GM18508 (cell line): ENCODE data around the gene DOC2A.
"Not testable (repeated sequence)": the region's sequence is repeated elsewhere in the genome, so short reads cannot be mapped to it uniquely, and the experiment has no call there.

Source experiments
- ATAC-seq: cut with Tn5 transposase; IDR thresholded peaks from one replicate; pipeline ENCODE4 v1.9.1; 2021; ENCODE audit warnings: moderate number of reproducible peaks; ENCODE audit not compliant: insufficient read depth, unreplicated experiment

Gene DOC2A

DNA sequence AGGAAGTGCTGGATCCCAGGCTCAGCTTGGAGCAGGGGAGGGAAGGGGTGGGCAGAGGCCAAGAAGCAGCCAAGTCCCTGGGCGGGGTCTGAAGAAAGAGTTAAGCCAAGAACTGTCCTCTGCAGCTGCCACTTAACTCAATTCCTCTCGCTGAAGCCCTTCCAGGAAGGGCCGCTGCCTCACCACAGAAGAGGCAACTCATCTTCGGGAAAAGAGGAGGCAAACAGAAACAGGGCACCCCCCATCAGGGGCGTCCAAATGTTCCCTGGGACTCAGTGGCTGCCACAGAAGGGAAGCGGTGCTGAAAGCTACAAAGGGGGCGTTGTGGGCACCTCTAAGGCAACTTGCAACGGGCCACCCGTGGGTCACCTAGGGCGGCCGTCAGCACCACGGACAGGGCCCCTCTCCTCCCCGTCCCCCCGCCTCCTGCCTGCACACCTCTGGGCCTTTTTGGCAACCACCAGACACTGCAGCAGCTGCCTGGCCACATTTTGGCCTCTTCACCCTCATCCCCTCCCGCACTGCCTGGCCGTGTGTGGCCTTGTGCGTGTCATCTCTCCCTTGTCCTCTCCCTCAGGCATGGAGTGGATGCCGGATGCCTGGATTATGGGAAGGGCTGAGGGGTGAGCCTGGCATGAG is 17.7 kb upstream of the DOC2A start:
- no peak for ATAC-seq

DNA sequence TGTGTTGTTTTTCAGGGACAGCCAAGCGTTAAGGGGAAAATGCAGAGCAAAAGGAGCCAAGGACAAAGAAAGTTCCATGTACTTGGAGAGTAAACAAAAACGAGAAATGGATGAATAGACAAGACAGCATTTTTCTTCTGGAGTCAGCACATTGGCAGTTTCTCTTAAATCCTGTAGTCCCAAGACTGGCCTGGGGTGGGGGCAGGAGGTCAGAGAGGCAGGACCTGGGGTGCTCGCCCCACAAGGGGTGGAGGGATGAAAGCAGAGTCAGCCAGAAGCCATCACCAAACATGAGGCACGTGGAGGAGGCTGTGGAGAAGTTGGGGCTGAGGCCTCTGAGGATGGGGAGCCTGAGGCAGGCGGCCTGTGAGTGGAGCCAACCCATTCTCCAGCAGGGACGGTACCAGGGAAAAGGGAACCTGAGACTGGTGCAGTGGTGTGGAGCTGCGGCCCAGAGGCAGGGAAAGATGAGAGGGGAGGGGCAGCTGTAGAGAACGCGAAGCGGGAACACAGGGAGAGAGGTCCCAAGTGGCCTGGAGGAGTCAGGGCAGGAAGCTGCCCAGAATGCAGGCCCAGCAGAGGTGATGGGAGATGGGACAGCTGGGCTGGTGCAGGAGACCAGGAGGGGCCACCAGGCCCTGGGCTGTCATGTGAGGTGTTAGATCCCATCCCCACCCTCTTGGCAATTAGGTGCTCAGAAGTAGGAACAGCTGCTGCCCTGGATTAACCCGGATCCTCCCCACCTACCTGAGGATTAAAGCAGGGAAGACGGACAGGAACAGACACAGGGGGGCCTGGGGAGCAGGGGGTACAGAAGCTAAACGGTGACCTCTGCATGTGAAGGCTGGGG is 17.0 kb upstream of the DOC2A start:
- no peak for ATAC-seq

DNA sequence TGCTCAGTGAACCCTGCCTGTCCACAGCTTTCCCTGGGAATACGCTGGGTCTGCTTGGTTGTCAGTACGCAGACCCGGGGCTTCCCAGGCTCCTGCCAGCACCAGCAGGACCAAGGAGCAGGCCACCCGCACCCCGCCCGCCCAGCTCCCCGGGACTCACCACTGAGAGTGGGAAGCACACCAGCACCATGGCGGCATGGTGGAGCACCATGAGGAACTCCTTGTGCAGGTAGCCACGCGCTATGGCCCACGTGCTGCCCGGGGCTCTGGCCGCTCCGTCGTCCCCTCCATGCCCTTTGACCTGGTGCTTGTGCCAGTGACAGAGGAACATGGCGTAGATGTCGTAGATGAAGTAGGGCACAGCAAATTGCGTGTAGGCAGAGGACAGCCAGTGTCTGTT is 15.6 kb upstream of the DOC2A start:
- no peak for ATAC-seq

DNA sequence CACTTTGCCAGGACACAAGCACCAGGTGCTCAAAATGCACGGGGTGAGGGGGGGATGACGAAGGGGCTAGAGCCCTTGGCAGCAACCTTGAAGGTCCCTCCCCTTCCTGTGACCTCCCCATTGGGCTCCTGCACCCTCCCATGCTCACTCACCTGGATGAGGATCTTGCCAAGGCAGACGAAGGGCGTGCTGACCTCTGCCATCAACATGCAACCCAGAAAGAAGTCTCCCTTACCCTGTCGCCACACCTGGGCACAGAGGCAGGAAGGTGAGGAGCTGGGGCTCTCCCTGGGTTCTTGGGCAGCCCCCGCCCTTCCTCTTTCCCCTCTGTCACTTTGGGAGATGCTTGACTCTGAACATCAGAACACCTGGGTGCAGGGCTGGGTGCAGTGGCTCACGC is 14.7 kb upstream of the DOC2A start:
- ATAC-seq: no peak

DNA sequence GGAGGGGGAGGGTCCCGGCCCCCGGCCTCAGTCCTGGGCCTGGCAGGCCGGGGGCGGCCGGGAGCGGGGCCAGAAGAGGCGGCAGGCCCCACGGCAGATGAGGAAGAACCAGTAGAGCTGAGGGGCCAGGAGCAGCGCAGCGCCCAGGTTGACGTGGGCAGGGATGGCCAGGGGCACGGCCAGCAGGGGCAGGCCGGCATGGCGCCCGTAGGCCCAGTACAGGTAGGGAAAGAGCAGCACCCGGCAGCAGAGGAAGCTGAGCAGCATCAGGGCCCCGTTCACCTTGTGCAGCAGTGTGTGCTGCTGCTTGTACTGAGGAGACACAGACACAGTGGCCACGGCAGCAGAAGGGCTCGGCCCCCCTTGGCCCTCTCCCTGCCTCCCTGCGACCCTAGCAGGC is 14.3 kb upstream of the DOC2A start:
- ATAC-seq: no peak

DNA sequence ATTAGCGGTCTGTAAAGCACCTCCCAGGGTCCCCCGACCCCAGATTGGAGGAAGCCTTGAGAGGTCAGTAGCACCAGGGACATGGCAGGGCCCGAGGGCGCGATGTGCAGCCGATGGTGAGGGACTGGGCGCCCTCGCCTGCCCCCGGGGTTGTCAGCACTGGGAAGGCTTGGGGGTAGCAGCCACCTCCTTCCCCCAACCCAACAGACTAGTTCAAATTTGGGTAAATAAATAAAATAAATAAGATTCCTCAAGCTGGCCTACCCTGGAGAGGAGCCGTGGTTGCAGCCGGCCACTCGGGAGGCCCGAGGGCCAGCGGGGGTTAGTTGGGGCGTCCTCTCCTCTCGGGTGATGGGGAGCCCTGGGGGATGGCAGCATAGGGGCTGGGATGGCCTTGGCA is 13.6 kb upstream of the DOC2A start:
- no peak for ATAC-seq

DNA sequence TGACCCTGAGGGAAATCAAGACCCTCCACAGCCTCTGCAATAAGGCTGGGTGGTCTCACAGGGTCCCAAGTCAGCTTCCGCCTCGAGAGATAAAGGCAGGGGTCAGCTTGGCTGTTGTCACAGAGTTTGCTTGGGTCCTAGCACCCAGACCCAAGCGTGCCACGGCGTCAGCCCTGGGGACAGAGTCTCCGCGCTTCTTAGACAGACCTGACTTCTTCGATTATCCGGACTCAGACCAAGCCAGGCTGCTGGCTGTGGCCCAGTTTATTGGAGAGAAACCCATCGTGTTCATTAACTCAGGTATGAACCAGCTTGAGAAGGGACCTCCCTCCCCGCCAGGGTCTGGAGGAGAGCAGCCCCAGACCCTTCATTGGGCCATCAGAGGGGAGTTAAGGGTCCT is 12.8 kb upstream of the DOC2A start:
- no peak for ATAC-seq

DNA sequence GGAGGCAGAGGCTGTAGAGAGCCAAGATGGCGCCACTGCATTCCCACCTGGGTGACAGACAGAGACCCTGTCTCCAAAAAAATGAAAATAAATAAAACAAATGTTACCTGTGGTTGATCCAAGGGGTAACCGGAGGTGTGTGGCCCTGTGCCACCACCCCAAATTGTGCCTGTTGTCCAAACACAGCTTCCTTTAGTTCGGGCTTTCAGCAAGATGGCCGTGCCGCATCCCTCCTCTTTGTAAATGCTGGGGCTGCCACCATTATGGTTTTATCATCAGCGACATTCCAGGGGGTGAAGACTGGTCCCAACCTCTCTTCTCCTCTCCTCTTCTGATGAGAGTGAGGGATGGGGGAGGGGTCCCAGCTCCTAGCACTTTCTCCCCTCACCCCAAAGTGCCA is 12.1 kb upstream of the DOC2A start, which contains the start of gene C16orf92:
TSS of gene C16orf92 (plus strand) at position 312 of the 400 bp plus-strand sequence. CDS start 143 bp downstream, outside the sequence.
- no peak for ATAC-seq

DNA sequence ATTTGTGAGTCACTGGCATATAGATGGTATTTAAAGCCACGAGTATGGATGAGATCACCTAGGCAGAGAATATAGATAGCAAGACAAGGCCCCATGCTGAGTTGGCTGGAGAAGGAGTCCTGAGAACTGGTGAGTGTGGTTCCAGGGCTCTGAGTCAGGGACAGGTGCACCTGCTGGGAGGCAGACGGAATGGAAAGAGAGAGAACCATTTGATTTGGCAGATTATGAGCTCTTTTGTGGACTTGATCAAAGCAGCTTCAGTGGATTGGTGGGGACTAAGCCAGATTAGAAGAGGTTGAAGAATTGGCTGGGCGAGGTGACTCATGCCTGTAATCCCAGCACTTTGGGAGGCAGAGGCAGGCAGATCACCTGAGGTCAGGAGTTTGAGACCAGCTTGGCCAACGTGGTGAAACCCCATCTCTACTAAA is 7.9 kb upstream of the DOC2A start:
- no peak for ATAC-seq

DNA sequence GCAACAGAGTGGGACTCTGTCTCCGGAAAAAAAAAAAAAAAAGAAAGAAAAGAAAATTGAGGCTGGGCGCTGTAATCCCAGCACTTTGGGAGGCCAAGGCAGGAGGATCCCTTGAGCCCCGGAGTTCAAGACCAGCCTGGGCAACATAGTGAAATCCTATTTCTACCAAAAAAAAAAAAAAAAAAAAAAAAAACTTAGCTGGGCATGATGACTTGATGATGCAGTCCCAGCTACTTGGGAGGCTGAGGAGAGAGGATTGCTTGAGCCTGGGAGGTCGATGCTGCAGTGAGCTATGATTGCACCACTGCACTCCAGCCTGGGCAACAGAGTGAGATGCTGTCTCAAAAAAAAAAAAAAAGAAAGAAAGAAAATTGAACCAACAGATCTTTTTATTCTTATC is 7.1 kb upstream of the DOC2A start:
- not testable (repeated sequence) for ATAC-seq

DNA sequence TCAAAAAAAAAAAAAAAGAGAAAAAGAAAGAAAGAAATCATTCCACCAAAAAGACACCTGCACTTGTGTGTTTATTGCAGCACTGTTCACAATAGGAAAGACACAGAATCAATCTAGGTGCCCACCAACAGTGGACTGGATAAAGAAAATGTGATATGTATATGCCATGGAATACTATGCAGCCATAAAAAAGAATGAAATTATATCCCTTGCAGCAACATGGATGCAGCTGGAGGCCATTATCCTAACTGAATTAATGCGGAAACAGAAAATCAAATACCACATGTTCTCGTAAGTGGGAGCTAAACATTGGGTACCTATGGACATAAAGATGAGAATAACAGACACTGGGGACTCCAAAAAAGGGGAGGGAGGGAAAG is 6.4 kb upstream of the DOC2A start:
- no peak for ATAC-seq

DNA sequence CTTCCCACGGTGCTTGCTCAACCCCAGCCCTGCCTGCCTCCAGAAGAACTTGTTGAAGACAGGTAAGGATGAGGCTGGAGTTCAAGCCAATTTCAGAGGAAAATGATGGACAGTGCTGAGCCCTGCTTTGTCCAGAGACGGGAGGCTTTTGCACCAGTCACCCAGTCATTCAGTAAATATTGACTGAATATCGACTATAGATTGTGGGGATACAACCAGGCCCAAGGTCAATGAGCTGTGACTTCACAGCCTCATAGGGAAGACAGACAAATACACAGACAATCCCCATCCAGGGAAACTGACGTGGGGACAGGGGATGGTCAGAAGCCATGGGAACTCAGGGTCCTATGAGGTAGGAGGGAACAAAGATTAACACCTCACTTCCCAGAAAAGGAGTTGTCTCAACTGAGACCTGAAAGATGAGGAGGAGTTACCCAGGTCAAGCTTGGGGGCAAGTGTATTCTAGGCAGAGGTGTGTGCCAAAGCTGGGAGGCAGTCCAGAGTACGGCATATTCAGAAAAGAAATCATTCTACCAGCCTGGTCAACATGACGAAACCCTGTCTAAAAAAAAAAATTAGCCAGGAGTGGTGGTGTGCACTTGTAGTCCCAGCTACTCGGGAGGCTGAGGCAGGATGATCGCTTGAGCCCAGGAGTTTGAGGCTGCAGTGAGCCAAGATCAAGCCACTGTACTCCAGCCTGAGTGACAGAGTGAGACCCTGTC is 5.9 kb upstream of the DOC2A start:
- no peak for ATAC-seq

DNA sequence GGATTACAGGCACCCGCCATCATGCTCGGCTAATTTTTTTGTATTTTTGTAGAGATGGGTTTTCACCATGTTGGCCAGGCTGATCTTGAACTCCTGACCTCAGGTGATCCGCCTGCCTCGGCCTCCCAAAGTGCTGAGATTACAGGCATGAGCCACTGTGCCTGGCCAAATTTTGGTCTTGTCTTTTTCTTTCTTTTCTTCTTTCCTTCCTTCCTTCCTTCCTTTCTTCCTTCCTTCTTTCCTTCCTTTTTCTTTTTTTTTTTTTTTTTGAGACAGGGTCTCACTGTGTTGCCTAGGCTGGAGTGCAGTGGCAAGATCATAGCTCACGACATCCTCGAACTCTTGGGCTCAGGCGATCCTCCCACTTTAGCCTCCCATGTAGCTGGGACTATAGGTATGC is 4.6 kb upstream of the DOC2A start:
- not testable (repeated sequence) for ATAC-seq

DNA sequence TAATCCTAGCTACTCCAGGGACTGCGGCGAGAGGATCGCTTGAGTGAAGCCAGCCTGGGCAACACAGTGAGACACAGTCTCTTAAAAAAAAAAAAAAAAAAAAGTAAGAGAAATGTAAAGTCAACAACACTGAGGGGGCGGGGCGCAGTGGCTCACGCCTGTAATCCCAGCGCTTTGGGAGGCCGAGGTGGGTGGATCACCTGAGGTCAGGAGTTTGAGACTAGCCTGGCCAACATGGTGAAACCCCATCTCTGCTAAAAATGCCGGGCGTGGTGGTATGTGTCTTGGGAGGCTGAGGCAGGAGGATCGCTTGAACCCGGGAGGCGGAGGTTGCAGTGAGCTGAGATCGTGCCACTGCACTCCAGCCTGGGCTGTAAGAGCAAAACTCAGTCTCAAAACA is 1.8 kb upstream of the DOC2A start:
- ATAC-seq: not testable (repeated sequence)

DNA sequence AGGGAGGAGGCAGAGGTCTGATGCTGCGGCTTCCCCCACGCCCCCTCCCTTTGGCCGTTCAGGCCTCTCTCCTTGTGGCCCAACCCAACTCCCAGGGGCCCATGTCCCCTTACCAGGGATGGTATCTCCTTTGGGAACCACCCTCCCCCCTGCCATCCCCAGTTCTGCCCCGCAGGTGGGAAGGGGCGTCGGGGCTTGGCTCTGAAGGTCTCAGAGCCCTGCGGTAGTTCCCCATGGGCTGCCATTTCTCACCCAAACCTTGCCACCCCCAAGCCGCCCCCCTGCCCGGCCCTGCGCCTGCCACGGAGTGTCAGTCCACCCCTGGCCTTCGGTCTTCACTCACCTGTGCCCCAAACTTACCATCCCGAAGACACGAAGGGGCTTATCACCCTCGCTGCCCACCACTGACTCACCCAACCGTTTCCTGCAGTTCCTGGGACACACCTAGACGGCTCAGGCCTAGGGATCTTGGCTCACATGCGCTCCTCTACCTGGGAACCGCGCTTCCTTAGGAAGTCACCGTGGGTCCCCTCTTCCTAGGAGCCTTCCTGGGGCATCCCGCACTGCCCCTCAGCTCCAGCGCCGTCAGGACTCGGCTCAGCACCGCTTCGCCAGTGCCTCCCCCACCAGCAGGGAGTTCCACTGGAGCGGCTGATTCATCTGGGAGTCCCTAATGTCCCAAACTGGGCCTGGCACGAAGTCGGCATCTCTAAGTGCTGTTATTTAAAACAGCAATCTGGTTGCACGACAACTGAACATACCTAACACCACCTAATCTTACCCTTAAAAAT is 1.1 kb upstream of the DOC2A start:
- no peak for ATAC-seq

DNA sequence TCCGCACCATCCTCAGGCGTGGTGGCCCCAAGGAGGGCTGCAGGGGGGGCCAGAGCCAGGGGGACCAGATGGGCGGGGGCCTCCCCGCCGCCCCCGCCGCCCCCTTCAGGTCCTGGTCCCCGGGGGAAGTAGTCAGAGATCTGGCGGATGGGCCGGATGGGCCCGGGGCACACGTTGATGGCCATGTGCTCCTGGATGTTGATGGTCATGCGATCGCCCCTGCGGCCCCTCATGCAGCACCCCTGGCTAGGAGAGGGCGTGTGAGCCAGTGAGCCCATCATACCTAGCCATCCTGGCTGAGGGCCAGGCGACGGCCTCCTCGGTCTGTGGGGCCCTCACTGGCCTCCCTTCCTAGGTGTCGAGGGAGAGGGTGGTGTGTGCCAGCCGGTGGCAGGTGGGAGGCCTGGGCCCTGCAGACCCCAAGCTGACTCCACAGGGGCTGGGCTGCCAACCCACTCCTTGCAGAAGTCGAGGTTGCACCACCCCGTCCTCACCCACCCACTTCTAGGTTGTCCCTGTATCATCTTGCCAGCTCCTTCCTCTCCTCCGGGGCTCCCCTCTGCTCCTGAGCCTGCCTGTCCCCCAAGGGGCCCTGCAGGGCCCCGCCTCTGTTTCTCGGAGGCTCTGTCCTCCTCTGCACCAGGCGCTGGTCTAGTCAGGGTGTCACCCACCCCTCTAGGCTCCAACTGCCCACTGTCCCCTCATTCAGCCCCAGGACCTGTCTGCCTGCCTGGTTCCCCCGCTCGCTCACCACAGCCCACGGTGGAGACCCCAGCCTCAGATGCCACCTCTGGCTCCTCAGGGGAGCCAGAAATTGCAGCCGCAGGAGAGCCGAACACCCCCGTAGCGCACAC is 610 bp downstream of the DOC2A start:
- no peak for ATAC-seq

DNA sequence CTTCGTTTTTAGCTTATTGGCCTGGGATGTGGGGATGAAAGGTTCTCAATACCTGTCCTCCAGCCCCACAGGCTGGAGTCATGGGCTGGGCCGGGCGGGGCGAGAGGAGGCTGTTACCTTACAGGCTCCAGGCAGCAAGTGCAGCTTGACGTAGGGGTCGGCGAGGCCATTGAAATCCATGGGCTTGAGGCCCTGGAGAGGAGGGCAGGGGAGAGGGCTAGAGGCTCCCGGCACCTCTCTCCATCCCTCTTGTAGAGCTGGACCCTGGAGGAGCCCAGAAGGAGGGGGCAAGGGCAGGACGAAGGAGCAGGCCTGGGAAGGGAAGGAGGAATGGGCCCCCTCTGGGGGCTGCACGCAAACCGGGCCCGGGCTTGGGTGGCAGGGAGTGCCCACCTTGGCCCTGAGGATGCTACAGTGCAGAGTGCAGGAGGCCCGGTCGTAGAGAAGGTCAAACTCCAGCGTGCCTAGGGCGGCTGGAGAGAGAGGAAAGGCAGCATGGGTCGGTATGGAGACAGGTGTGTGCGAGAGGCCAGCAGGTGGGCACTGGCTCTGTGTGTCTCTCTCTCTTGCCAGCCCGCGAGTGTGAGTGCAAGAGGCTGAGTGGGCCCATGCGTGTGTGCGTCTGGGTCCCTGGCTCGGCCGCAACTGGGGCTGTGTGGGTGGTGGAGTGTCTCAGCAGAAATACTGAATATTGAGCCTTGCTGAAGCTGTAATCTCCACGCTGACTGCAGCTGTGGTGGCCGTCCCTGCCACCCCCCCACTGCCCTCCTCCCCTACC is 1.6 kb downstream of the DOC2A start:
- ATAC-seq: no peak

DNA sequence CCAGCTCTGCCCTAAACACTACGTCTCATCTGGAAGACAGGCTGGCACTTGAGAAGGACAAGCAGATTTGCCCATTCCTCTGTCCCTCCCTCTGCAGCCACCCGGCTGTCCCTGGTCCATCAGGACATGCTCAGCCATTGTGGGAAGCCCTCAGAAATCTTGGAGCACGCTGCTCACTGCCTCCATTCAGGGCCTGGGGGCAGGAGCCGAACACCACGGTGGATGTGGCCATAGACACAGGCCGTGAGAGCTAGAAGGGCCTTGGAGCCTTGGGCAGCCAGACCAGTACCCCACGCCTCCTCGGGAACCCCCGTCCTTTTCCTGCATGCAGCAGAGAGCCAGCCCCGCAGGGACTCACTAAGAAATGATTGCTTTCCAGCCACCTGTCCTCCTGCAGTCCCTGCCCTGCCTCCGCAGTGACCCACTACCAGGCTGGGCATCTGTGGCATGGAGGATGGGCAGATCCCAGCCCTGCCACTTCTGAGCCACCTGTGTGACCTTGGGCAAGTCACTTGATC is 3.4 kb downstream of the DOC2A start:
- no peak for ATAC-seq
